Endometrium (tissue), 2 donors: ENCODE results near the gene NRXN2.

Experiments
- FAIRE-seq: peaks from 2 replicates; lab custom pipeline; 2012; peaks lifted over from hg19 to GRCh38; lab: Jason Lieb, UNC
- donor health status: control.
- donor health status: control.

Gene NRXN2

GRCh38 chr11:64743591-64744543 lies 20.9 kb upstream of the NRXN2 start, which contains the start of gene RASGRP2:
Gene RASGRP2 (minus strand): TSS chr11:64744142. CDS start chr11:64742866, 1,276 bp downstream.
- no peak for FAIRE-seq

- FAIRE-seq: no peak
These were observed 20.0 kb upstream of the NRXN2 start for GRCh38 chr11:64742889-64743590.

GRCh38 chr11:64742087-64742888 lies 19.3 kb upstream of the NRXN2 start:
- no peak for FAIRE-seq

- no peak for FAIRE-seq
These were observed 18.5 kb upstream of the NRXN2 start for GRCh38 chr11:64741375-64742086.

- no peak for FAIRE-seq
These were observed 16.9 kb upstream of the NRXN2 start for GRCh38 chr11:64739871-64740270.

GRCh38 chr11:64736654-64737053 lies 13.7 kb upstream of the NRXN2 start:
- no peak for FAIRE-seq

- no peak for FAIRE-seq
These were observed 12.8 kb upstream of the NRXN2 start for GRCh38 chr11:64735725-64736259.

GRCh38 chr11:64734811-64735724 lies 12.1 kb upstream of the NRXN2 start:
- FAIRE-seq: no peak

GRCh38 chr11:64731601-64732000 lies 8.6 kb upstream of the NRXN2 start:
- no peak for FAIRE-seq

- no peak for FAIRE-seq
These were observed 6.9 kb upstream of the NRXN2 start for GRCh38 chr11:64729851-64730382.

- no peak for FAIRE-seq
These were observed 5.9 kb upstream of the NRXN2 start for GRCh38 chr11:64728757-64729365.

- no peak for FAIRE-seq
These were observed 4.0 kb upstream of the NRXN2 start for GRCh38 chr11:64726867-64727530.

- no peak for FAIRE-seq
These were observed 3.2 kb upstream of the NRXN2 start for GRCh38 chr11:64726211-64726641.

GRCh38 chr11:64724863-64725532 lies 2.0 kb upstream of the NRXN2 start:
- FAIRE-seq: no peak

GRCh38 chr11:64723907-64724862 lies 1.2 kb upstream of the NRXN2 start:
- FAIRE-seq: no peak

GRCh38 chr11:64722141-64723065 lies 594 bp downstream of the NRXN2 start:
- no peak for FAIRE-seq
